Ramos (cell line): ENCODE data around the gene SDK2.
"Not testable (repeated sequence)": the region's sequence is repeated elsewhere in the genome, so short reads cannot be mapped to it uniquely, and the experiment has no call there.

Experiments
- in situ Hi-C: fragments of 300-500 bp; cut with MboI; formaldehyde crosslinking; loops from one replicate; pipeline ENCODE4 v1.14.3; 2022; ENCODE audit warnings: low sequenced_read_pairs; ENCODE audit not compliant: unreplicated experiment

The SDK2 gene

DNA sequence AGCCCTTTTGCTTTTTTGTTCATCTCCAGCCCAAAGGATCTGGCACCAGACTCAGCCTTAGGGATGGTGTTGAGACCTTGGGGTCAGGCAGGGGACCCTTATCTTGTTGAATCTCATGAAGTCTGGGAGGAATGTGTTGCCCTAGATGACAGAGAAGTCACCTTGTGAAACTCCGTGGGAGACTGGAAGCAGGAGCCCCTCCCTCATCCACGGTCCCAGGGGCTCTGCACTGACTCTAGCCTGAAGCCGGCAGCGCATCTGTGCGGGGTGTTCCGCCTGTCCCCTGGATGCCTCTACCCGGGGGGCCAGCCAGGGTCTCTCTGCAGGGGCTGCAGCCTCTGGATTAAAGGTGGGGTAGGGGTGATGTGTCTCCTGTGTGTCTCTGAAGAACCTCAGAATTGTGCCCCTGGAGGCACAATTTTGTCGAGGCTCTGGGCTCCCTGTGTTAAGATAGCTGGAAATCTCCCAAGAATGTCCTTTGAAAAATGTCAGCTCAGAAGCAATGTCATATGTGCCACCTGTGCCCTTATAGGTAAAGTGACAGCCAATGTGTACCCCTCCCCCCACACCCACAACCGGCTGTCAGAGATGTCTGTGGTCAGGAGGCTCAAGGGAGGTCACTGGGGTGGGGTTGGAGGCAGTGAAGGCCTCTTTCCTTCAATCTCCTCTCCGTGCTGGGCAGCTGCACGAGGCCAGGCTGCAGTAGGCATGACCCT, 300.3 kb downstream of the SDK2 start:
- in situ Hi-C loops, result no loop called here

DNA sequence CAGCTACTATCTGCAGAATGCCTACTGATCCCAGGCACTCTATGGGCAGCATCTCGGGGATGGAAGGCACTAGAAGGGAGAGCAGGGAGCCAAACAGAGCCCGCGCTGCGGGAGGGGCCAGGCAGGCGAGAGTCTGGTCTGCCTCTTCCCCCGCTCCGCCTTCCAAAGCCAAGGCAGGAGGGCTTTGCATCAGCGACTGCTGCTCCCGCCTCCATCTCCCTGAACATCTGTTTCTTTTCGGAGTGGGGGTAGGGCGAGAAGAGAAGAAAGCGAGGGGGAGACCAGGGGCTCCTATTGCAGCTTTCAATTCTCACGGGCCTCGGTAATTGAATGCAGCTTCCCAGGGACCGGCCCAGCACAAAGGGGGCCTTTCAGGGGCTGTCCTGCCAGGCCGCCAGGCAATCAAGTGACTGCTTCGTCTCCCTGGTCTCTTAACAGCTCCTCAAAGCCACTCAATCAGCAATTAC, 301.0 kb downstream of the SDK2 start:
- in situ Hi-C loops, result no loop called here

DNA sequence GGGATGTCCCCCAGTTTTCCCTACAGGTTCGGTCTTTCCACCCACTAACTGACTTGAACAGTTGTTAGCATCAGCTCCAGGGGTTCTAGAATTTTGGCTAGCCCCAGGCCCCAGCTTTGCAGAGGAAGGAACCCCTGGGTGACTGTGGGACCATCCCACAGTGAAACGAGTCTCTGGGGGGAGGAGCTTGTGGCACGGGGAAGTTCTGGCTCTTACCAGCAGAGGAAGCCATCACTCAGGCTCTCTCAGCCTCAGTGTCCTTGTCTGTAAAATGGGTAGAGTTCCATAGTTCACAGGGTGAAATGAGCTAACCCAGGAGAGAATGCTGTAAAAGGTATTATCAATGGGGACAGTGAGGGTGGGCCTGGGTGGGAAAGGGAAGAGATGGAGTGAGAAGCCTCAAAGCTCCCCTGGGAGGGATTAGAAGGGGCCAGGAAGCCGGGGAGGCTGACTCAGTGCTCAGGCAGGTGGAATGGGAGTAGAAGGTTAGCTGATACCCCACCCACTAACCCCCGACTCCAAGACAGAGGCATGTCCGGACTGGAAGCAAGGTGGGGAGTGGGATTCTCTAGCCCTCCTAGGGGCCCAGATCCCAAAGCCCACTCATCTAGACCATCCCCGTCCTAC, 301.6 kb downstream of the SDK2 start:
- in situ Hi-C loops, result no loop called here

DNA sequence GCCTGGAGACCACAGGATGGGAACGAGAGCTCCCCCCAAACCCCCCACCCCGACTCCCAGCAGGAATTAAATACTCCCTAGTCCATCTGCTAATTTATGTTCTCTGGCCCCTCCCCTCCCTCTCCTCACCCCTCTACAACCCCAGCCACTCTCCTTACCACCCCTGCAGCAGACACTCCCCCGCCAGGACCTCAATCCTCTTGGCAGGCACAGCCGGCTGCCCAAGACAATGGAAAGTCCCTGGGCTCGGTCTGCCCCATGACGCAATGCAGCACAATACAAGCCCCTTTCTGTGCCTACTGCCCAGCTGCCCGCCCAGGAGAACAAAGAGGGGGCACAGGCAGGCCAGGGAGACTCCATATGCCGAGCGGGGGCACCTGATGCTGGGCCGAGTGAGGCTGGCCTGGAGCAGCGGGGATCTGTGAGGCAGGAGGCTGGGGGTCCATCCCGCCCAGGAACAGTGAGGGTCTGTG, 302.2 kb downstream of the SDK2 start:
- in situ Hi-C loops, result no loop called here

DNA sequence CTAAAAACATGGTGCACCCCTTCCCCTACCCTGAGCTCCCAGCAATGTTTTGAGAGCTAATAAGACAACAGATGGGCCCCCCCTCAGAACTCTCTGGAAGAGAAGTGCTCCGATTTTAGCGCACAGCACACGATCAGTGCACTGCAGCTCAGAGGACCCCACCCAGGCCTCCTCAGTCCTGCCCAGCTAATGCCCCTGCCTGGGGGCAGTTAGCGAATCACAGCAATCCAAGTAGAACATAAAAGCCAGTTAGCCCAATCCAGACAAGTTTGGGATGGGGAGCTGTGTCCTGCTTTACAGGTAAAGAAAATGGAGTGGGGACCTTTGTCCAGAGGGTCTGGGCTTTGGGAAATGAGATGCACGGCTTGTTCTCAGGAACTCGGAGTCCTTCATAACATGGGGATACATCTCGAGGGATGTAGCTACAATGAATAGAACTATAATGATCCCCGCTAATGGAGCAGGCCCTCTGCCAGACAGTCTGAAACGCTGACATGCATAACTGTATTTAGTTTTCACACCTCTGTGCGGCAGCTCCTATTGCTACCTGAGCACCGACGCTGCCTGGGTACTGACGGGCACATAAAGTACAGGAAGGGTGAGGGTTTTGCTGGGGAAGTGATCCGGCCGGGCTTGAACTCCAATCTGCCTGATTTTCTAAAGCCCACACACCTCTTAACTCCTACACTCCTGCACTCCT, 302.7 kb downstream of the SDK2 start:
- in situ Hi-C loops, result no loop called here

DNA sequence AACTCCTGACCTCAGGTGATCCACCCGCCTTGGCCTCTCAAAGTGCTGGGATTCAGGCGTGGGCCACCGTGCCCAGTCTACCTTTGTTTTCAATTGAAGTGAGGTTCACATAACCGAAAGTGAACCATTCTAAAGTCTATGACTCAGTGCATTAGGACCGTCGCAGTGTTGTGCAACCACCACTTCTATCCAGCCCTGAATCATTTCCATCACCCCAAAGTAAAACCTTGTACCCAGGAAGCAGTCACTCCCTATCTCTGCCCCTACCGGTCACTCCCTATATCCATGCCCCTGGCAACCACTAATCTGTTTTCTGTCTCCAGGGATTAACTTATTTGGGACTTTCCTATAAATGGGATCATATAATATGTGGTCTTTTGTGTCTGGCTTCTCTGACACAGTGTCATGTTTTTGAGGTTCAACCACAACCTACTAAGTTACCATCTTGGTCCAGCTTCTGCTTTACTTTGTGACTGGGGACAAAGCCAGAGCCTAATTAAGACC, 304.1 kb downstream of the SDK2 start:
- in situ Hi-C loops, result no loop called here

DNA sequence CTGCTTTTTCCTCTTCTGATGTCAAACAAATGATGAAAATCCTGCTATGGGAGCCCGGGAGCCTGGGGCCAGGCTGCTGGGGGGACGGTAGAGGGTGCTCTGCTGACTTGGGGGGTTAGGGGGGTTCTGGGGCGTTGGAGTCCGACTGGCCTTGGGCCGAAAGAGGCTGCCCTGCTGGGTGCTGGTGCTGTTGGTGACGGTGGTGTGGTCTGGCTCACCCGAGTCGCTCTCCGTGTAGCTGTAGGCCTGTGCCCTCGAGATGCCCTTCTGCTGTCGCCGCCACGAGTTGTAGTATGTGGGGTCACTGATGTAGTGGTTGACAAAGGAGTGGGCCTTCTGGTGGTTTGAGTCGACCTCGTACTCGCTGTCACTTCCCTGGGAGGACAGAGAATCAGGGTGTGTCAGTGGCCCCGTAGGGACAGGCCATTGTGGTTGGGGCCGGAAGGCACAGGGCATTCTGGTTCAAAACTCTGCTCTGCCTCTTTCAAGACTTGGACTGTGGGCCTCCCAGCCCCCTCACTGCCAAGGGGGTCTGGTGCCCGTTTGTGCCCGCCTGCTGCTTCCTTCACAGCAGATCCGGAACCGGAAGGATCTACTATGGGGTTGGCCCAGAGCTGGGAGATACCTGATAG, 305.6 kb downstream of the SDK2 start:
- in situ Hi-C loops, result no loop called here

DNA sequence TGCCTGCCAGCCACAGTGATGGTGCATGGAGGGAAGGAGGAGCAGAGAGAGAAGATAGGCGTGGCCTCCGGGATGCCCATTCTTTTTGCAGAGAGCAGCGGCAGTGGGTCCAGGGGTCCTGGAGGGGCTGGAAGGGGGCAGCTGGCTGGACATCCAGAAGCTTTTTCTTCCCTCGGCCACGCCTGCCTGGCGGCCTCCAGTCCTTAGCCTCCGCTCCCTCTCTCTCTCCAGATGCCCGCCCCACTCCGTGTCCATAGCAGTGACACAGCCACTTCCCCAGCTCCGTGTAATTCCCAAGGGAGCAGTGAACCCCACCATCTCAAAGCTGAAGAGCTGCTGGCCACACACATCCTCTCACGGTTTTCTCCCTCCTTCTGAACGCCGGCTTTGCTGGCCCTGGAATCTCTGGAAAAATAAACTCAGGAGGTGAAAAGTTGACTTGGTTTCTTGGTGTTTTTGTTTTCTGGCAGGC, 306.2 kb downstream of the SDK2 start:
- in situ Hi-C loops, result no loop called here

DNA sequence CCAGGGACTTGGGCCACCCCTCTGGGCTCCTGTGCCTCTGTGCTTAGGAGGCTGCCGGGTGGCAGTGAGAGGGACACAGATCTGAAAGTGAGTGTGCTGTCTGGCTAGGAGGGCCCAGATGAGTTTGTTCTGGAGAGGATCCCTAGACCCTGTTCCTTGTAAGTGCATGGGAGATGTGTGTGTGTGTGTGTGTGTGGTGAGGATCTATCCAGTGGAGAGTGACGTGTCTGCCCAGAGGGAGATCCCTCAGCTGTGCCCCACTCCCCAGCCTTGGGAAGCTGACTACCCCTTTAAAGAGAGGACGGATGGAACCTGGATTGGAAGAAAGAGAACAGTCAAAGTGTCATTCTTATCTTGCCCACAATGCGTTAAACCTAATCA, 306.9 kb downstream of the SDK2 start:
- in situ Hi-C loops, result no loop called here

DNA sequence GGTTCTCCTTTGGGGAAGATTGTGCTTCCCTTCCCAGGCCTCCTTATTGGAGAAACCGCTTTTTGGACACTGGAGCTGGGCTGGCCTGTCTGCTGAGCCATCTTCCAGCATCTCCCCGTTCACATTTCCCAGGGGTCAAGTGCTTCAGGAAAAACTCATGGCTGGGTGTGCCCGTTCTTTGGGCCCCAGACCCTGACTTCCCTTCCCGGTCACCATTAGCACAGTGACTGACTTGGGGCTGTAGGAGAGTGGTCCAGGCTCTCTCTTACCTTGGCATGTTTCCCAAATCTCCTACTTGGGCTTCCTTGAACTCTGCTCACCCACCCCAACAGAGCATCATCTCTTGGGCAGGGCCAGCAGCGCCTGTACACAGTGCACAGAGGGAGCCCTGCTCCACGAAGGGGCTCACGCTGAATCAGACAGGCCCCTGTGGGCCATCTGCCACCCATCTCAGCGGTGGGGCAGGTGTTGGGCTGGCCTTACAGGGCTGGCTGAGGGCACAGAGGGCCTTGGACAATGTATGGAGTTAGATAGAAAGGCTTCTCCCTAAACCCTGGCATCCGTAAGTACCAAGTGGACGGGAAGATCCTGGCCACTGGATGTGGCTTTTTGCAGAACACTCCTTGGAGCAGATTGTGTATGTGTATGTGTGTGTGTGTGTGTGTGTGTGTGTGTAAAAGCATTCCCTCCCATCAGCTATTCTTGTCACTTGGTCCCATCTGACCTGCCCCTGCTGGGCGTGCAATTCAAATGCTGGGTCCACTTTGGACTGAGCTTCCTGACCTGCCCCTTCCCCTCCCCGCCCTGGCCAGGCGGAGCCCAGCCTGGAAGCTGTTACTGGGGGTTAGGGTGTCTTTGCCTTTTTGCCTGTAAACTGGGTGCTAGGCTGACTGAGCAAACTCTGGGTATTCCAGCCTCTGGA, 307.6 kb downstream of the SDK2 start:
- in situ Hi-C loops, result no loop called here

DNA sequence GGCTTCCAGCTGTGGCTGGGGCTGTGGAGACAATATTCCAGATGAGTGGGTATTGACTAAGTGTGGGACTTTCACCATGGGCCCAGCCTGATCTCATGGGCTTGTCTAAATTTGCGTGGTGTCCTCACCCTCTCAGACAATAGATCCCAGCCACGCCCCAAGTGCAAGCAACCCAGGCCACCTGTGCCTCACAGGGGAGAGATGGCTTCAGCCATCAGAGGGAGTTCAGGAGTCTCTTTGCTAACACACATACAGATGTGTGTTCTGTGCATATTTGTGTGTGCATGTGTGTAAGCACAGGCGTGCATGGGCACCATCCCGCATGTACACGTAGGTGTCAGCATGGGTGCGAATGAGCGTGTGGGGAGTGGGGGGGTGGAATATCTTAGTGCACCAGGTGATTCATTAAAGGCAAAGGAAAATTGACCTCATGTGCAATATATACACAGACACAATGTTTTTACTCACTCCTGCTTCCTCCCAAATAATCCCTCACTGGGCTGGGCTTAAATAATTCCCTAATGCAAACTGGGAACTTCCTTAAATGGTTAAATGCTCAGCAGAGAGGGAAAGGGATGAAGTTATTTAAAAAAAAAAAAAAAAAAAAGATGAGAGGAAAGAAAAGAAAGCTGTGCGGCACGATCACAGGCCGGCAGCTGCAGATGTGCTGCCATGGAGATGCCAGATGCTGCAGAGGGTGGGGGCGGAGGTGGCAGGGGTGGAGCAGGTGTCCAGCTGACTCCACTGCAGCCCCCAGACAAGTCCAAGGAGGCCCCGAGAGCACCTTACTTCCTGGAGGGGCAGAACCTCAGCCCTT, 308.4 kb downstream of the SDK2 start:
- in situ Hi-C loops, result no loop called here

DNA sequence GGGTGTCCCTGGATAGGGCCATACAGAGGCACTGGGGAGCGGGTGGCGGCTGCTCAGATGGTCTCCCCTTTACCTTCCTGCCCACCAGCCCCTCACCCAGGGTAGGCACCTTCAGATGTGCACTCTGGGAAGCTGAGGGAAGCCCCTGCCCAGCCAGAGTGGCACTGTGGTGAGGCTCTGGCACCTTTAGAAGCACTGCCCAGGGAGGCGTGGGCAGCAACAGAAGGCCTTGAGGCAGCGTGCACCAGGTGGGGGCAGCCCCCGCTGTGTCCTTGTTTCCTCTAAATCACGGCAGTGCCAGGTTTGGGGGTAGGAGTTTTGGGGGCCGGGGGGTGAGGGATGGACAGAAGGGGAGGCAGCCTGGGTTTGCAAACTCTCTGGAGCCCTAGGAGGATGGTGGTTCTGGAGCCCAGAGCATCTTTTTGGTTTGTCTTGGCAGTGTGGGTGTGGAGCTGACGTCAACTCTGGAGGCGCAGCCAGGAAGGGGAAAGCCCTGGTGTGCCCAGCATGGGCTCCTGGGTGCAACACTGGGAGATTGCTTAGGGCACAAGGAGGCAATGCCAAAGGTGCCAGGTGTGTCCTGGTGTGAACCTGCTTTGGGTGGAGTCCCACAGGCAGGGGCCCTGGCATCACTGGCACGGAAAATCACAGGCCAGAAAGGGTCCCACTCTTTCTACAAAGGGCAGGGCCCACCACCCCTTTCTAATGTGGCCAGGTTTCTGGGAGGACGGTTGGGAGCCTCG, 309.3 kb downstream of the SDK2 start:
- in situ Hi-C loops, result no loop called here

DNA sequence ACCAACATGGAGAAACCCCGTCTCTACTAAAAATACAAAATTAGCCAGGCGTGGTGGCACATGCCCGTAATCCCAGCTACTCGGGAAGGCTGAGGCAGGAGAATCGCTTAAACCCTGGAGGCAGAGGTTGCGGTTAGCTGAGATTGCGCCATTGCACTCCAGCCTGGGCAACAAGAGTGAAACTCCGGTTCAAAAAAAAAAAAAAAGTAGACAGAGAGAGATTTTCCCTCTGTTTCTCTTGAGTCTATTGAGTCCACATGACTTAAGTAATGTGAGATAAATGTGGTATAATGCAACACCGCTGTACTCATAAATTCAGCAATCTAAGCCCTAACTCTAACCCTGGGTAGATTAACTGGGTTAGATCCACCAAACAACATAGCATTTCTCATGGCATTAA, 310.8 kb downstream of the SDK2 start:
- in situ Hi-C loops, result not testable (repeated sequence)

DNA sequence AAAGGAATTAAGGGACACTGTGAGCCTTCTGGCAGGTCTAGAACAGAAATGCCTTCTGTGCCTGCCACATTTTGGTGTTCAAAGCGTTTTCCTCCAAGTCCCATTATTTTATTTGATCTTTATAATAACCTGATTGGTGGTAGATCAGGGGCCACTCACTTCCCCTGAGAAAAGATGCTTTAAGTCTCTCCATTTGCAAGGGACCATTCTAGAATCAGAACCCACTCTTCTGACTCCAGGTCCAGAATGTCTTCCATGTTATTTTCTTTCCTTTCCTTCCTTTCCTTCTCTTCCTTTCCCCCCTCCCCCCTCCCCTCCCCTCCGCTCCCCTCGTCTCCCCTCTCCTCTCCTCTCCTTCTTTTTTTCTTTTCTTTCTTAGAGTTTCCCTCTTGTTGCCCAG, 313.2 kb downstream of the SDK2 start:
- in situ Hi-C loops, result no loop called here

DNA sequence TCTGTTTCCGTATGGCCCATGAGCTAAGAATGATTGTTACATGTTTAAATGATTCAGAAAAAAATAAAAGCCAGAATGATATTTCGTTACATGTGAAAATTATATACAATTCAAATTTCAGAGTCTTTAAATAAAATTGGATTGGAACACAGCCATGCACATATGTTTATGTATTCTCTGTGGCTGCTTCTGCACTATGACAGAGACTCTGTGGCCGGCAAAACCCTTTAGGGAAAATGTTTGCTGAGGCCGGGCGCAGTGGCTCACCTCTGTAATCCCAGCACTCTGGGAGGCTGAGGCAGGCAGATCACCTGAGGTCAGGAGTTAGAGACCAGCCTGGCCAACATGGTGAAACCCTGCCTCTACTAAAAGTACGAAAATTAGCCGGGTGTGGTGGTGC, 316.6 kb downstream of the SDK2 start:
- in situ Hi-C loops, result no loop called here

DNA sequence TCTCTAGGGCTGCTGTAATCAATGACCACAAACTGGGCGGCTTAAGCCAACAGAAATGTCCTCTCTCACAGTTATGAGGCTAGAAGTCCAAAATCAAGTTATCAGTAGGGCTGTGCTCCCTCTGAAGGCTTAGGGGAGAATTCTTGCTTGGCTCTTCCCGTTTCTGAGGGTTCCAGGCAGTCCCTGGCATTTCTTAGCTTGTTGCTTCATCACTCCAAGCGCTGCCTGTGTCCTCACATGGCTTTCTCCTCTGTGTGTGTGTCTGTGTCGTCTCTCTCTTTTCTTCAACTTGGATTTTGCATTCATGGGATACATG, 318.8 kb downstream of the SDK2 start:
- in situ Hi-C loops, result no loop called here

DNA sequence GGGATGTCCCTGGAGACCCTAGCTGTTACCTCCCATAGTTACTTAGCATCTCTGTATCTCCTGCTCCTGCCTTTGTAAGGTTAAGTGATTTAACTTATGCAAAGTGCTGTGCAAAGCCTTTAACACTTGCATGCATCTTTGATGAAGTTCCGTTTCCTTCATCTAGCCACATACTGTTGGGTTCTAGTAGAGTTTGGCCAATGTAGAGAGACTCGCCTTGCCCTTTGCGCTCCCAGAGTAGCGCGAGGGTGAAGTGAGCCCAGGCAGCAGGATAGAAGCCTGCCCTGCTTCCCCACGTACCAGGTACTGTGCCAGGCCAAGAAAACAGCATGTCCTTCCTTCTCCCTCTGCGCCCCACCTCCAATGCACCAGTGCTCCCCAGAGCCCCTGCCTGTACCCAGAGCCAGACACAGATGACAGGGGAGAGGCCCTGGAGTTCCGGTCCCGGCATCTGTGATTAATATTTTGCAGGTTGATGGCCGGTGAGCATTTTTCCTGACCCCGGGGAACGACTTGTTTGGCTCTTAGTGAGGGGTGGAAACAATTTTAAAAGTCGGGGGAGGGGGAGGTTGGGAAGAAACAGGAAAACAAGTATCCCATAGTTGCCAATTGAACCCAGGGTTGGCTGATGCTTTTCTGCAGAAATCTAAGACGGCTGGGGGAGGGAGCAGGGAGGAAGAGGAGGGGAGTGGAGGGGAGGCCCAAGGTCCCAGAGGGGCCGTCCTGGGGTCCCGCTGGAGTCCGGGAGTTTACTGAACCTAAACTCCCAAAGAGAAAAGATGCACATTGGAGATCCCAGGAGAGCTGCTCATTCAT, 319.3 kb downstream of the SDK2 start:
- in situ Hi-C loops, result no loop called here

DNA sequence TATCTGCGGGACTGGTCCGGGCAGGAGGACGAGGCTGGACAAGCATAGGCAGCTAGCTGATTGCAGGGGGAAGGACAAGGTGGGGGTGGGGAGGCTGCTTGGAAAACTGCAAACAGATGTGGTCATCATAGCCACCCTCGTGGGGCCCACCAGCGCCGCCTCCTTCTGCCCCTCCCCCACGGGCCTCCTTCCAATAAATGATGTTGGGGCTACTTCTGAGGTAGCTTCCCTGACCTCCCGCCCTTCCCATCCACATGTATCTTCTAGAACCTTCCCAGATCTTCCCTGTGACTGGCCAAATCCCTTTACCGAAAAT, 320.1 kb downstream of the SDK2 start:
- in situ Hi-C loops, result no loop called here
